ENCODE data around the gene CCDC107. TPM values are rescaled to one million over a fixed set of nuclear protein-coding genes. Genes with fewer than 3 reads are reported as not detected.

The CCDC107 gene
- total RNA-seq, 1 donor from 2014 or later, result 17.2 TPM

- intact Hi-C loops (cut with DNase I), result loop anchor here (5.0 kb wide), 2 partner anchors 32 to 38 kb away; partner anchors contain the start of genes CCDC107 and RMRP
Measured at GRCh38 chr9:35689542-35690293, 31.6 kb downstream of the CCDC107 start, which contains the start of gene TPM2. TSS of gene TPM2 (minus strand) at chr9:35689925. CDS start at chr9:35689817, 108 bp downstream.

DNA sequence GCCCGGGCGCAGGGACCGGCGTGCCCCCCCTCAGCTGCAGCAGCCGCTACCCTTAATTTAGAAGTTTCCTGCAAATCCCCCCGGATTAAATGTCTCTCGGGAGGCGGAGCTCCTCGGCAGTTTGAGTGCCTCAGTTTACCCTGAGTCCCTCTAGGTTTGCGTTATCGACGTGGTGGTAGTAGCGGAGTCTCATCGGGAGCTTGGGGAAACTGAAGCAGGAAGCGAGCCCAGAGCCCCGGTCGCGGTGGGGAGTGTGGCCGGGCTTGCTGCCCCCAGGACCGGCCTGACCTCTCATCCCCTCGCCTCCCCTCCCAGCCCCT lies 32.2 kb downstream of the CCDC107 start:
- Histone ChIP-seq H3K27me3 (no peaks in the 10 kb centered on the region), H3K27ac (peak overlapping the region; percentile 96), H3K4me3 (peak overlapping the region; percentile 79 to 90), H3K4me1 (peaks cover 32% of the 10 kb centered on the region), H3K36me3 (peaks cover 0 to 2% of the 10 kb centered on the region in 2 donors), H3K9me3 (no peaks in the 10 kb centered on the region)
- no peak for DNase-seq (ENCODE audit: extremely low spot score in 2 of 2)
- TF ChIP-seq POLR2AphosphoS5 (IDR thresholded peaks at IDR 0.05; ENCODE audit: insufficient read depth in 1 of 2, low read depth in 1 of 2) (no peak), POLR2A (IDR thresholded peaks at IDR 0.05) (no peak)
- TF ChIP-seq, protein P1, sequence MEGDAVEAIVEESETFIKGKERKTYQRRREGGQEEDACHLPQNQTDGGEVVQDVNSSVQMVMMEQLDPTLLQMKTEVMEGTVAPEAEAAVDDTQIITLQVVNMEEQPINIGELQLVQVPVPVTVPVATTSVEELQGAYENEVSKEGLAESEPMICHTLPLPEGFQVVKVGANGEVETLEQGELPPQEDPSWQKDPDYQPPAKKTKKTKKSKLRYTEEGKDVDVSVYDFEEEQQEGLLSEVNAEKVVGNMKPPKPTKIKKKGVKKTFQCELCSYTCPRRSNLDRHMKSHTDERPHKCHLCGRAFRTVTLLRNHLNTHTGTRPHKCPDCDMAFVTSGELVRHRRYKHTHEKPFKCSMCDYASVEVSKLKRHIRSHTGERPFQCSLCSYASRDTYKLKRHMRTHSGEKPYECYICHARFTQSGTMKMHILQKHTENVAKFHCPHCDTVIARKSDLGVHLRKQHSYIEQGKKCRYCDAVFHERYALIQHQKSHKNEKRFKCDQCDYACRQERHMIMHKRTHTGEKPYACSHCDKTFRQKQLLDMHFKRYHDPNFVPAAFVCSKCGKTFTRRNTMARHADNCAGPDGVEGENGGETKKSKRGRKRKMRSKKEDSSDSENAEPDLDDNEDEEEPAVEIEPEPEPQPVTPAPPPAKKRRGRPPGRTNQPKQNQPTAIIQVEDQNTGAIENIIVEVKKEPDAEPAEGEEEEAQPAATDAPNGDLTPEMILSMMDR (IDR thresholded peaks at IDR 0.05), result no peak
- intact Hi-C loops (cut with DNase I), result loop anchor here (5.0 kb wide), 2 partner anchors 33 to 37 kb away; partner anchors contain the start of genes CCDC107 and RMRP

More at GRCh38 chr9:35689542-35690293, 31.6 kb downstream of the CCDC107 start, which contains the start of gene TPM2:
- Histone ChIP-seq H3K4me1 (peaks cover 32% of the 10 kb centered on the region), H3K27me3 (no peaks in the 10 kb centered on the region), H3K27ac (peak within 1 kb of the TSS; percentile 96), H3K9me3 (no peaks in the 10 kb centered on the region), H3K4me3 (peak within 1 kb of the TSS; percentile 79 to 90), H3K36me3 (peaks cover 0 to 7% of the 10 kb centered on the region in 2 donors)
- DNase-seq (ENCODE audit: extremely low spot score in 2 of 2), result no peak
- TF ChIP-seq POLR2AphosphoS5 (IDR thresholded peaks at IDR 0.05; ENCODE audit: insufficient read depth in 1 of 2, low read depth in 1 of 2), result peak in 1 of 2 donors; percentile 90
- peak in 1 of 2 donors; percentile 54 for TF ChIP-seq POLR2A (IDR thresholded peaks at IDR 0.05)
- TF ChIP-seq, protein P1 (IDR thresholded peaks at IDR 0.05), result no peak

DNA sequence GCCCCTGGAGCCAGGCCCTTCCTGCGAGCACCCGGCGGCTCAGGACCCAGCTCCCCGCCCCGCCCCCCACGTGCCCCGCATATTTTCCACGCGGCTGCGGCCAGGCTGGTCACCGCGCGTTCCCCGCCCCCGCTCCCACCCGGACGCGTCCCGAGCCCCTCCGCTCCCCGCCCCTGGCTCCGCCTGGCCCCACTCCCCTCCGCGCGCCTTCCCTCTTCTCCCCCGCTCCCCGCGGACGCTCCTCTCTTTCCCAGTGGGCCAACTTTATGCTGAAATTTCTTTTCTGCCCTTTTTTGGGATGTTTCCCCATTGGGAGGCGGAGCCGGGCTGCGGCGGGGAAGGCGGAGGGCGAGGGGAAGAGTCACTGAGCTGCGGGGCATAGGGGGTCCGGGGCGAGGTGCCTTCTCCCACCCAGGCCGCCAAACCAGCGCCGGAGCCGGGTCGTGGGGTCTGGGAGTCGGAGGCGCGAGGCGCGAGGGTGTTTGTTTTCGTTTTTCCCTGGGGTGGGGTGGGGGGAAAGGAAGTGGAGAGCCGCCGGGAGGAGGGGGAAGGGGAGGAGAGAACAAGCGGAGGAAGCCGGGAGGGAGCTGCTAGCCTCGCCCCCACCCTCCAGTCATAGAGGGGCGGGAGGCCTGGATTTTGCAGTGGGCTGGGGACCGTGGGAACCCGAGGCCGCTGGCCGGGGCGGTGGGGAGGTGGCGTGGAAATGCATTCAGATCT lies 32.7 kb downstream of the CCDC107 start:
- intact Hi-C loops (cut with DNase I), result loop anchor here (5.0 kb wide), 2 partner anchors 33 to 37 kb away; partner anchors contain the start of genes CCDC107 and RMRP
- Histone ChIP-seq H3K4me1 (peaks cover 32% of the 10 kb centered on the region), H3K9me3 (no peaks in the 10 kb centered on the region), H3K4me3 (peak overlapping the region; percentile 79 to 90), H3K36me3 (no peaks in the 10 kb centered on the region), H3K27me3 (no peaks in the 10 kb centered on the region), H3K27ac (peak overlapping the region; percentile 96)
- TF ChIP-seq, protein P1 (IDR thresholded peaks at IDR 0.05), result no peak
- TF ChIP-seq POLR2A (IDR thresholded peaks at IDR 0.05) (peak in 1 of 2 donors; percentile 64), POLR2AphosphoS5 (IDR thresholded peaks at IDR 0.05; ENCODE audit: insufficient read depth in 1 of 2, low read depth in 1 of 2) (peak in 1 of 2 donors; percentile 85)
- no peak for DNase-seq (ENCODE audit: extremely low spot score in 2 of 2)

DNA sequence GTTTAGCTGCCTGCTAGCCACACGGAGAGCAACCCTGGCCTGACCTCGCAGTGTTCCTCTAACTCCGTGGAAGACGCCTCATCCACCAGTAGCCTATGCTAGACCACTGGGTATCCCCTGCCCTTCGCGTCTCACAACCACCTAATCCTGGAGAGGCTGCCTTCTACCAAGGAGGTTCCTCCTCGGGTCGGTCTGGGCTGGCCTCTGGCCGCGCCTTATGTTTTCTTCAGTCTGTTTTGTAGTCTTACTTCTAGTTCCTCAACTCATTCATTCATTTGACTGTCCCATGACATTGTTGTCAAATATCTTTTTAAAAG lies 33.2 kb downstream of the CCDC107 start:
- TF ChIP-seq, protein P1 (IDR thresholded peaks at IDR 0.05), result no peak
- TF ChIP-seq POLR2AphosphoS5 (IDR thresholded peaks at IDR 0.05; ENCODE audit: insufficient read depth in 1 of 2, low read depth in 1 of 2) (no peak), POLR2A (IDR thresholded peaks at IDR 0.05) (no peak)
- no peak for DNase-seq (ENCODE audit: extremely low spot score in 2 of 2)
- Histone ChIP-seq H3K4me3 (peak overlapping the region; percentile 79 to 90), H3K4me1 (peaks cover 32% of the 10 kb centered on the region), H3K27me3 (no peaks in the 10 kb centered on the region), H3K9me3 (no peaks in the 10 kb centered on the region), H3K27ac (peak overlapping the region; percentile 96), H3K36me3 (no peaks in the 10 kb centered on the region)
- intact Hi-C loops (cut with DNase I), result loop anchor here (5.0 kb wide), 2 partner anchors 34 to 36 kb away; partner anchors contain the start of genes CCDC107 and RMRP
